ENCODE results near the gene G2E3.
A peak's percentile ranks its signal among the peaks of the same experiment; 100 is the strongest.

GRCh38 chr14:30621940-30622830 is 63.2 kb downstream of the G2E3 start, which contains the start of gene SCFD1:
- TF ChIP-seq CTCF (IDR thresholded peaks at IDR 0.05; ENCODE audit: insufficient read depth, low read length) (no peak), REST (IDR thresholded peaks at IDR 0.05; ENCODE audit: insufficient replicate concordance, low read depth) (peak; percentile 80), POLR2AphosphoS5 (IDR thresholded peaks at IDR 0.05; ENCODE audit: low read depth) (peak; percentile 99)
